MCF 10A (cell line): ENCODE results near the gene LAD1. TPM values are rescaled to one million over a fixed set of nuclear protein-coding genes. Genes with fewer than 3 reads are reported as not detected.

Source experiments
- BruUV-seq: library from RNA; stranded (reverse); fragments of 400-500 nt; replicated peaks from 2 replicates; lab custom pipeline; 2021; lab: Mats Ljungman, UMichigan
- CTCF ChIA-PET: fragments of 300-600 bp; sonication (Branson Sonifier 250); formaldehyde crosslinking; extraction: SDS; loops from one replicate; lab custom pipeline; 2021; ENCODE audit warnings: antibody characterized with exemption, inconsistent platforms; lab: Yijun Ruan, JAX
- POLR2A ChIA-PET: fragments of 300-600, 350-650 bp; sonication (Branson Sonifier 250); formaldehyde crosslinking; extraction: SDS; loops from one replicate; lab custom pipeline; 2020; ENCODE audit warnings: antibody characterized with exemption, inconsistent platforms; lab: Yijun Ruan, JAX
- DNase-seq: peaks from one replicate; pipeline ENCODE4 v3.0.0-alpha.2; 2018; ENCODE audit not compliant: unreplicated experiment
- H3K27ac Mint-ChIP-seq: one replicate; pipeline ENCODE4 v1.8.0; 2022; ENCODE audit warnings: mild to moderate bottlenecking, low read depth, mixed read lengths; ENCODE audit not compliant: unreplicated experiment
- H3K27me3 Mint-ChIP-seq: one replicate; pipeline ENCODE4 v1.8.0; 2022; ENCODE audit warnings: mixed read lengths; ENCODE audit not compliant: insufficient read depth, unreplicated experiment
- H3K36me3 Mint-ChIP-seq: one replicate; pipeline ENCODE4 v1.8.0; 2022; ENCODE audit warnings: mild to moderate bottlenecking, moderate library complexity, mixed read lengths; ENCODE audit not compliant: insufficient read depth, unreplicated experiment
- H3K4me1 Mint-ChIP-seq: one replicate; pipeline ENCODE4 v1.8.0; 2022; ENCODE audit warnings: mixed read lengths; ENCODE audit not compliant: insufficient read depth, unreplicated experiment
- H3K4me3 Mint-ChIP-seq: one replicate; pipeline ENCODE4 v1.8.0; 2022; ENCODE audit warnings: mild to moderate bottlenecking, moderate library complexity, mixed read lengths; ENCODE audit not compliant: unreplicated experiment
- H3K9me3 Mint-ChIP-seq: one replicate; pipeline ENCODE4 v1.8.0; 2022; ENCODE audit warnings: mixed read lengths; ENCODE audit not compliant: unreplicated experiment
- intact Hi-C: fragments of 100-400 bp; cut with micrococcal nuclease; formaldehyde crosslinking; loops from 2 replicates; pipeline ENCODE4 v1.14.1; 2022
- total RNA-seq: library from RNA; stranded (reverse); gene quantifications from 2 replicates; pipeline ENCODE4 v1.2.3, GENCODE V29; 2022
- TF ChIP-seq, protein P1 (sequence below): fragments of 200-600 bp; IDR thresholded peaks from one replicate; pipeline ENCODE4 v1.8.0; 2022; ENCODE audit warnings: antibody characterized with exemption, mild to moderate bottlenecking; ENCODE audit not compliant: unreplicated experiment

LAD1 gene
- total RNA-seq, 1 experiment from 2014 or later: 40.9 TPM

DNA sequence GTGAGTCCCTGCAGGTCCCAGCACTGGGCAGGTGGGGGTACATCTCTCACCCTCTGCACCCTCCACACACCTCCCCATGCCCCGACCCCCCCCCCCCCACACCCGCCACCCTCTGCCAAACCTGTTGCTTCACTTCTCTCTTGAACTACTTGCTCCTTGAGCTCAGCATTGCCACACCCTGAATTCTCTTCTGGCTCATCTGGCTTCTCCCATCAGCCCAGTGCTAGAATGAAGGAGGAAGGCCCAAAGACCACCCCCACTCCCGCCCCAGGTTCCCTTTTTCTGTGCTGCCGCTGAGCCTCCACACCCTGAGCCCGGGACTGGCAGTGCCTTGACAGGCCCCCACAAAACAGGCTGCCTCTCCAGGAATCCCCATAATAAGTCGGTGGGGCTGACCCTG, 28.8 kb upstream of the LAD1 start:
- no peaks in the 10 kb centered on the region for H3K9me3 Mint-ChIP-seq
- H3K36me3 Mint-ChIP-seq: no peaks in the 10 kb centered on the region
- ChIA-PET POLR2A (interaction anchor here (0.6 to 1.1 kb wide), 3 partner anchors 10 to 41 kb away, joined by 3 to 4 read pairs (median 3); partner anchors contain the start of gene PHLDA3), CTCF (interaction anchor here (0.6 to 3.1 kb wide), 8 partner anchors 10 to 122 kb away, joined by 3 to 11 read pairs (median 4); no protein-coding TSS in a partner anchor)
- DNase-seq: no peak
- no peaks in the 10 kb centered on the region for H3K4me1 Mint-ChIP-seq
- TF ChIP-seq, protein P1, sequence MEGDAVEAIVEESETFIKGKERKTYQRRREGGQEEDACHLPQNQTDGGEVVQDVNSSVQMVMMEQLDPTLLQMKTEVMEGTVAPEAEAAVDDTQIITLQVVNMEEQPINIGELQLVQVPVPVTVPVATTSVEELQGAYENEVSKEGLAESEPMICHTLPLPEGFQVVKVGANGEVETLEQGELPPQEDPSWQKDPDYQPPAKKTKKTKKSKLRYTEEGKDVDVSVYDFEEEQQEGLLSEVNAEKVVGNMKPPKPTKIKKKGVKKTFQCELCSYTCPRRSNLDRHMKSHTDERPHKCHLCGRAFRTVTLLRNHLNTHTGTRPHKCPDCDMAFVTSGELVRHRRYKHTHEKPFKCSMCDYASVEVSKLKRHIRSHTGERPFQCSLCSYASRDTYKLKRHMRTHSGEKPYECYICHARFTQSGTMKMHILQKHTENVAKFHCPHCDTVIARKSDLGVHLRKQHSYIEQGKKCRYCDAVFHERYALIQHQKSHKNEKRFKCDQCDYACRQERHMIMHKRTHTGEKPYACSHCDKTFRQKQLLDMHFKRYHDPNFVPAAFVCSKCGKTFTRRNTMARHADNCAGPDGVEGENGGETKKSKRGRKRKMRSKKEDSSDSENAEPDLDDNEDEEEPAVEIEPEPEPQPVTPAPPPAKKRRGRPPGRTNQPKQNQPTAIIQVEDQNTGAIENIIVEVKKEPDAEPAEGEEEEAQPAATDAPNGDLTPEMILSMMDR: no peak
- BruUV-seq: no TSS peak
- H3K27ac Mint-ChIP-seq: no peak overlapping the region
- no peaks in the 10 kb centered on the region for H3K27me3 Mint-ChIP-seq
- intact Hi-C loops: no loop called here
- no peak overlapping the region for H3K4me3 Mint-ChIP-seq

DNA sequence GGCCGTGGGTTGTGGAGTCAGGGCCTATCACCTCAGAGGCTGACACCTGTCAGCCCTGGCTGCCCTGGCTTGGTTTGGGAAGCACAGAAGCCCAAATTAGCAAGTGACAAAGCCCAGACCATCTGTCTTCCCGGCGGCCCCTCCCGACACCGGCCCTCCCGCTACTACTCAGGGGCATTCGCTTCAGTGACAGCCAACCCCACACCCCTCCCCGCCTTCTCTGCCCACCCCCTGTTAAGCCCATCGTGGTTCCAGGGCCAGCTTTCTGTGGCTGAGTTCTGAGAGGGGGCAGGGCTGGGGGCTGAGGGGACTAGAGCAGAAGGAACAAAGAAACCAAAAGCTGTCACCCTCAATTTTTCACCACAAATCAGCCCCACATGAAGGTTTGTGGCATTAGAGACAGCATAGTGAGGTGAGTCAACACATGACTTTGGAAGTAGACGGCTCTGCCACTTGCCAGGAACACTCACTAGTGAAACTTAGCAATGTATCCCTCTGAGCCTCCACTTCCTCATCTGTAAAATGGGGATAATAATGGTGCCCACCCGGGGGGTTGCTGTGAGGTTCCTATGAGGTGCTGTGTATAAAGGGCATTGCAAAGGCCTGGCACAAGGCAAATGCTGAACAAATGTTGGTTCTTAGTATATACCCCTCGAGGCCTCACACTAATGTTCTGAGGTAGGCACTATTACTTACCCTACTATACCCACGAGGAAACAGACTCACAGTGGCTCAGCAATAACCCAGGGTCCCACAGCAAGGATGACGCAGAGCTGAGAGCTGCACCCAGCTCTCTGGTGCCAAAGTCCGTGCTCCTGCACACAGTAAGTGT, 27.6 kb upstream of the LAD1 start:
- no peak for DNase-seq
- peaks cover 1% of the 10 kb centered on the region for H3K27me3 Mint-ChIP-seq
- ChIA-PET CTCF (interaction anchor here (0.6 to 3.2 kb wide), 8 partner anchors 9 to 86 kb away, joined by 3 to 24 read pairs (median 6); no protein-coding TSS in a partner anchor), POLR2A (interaction anchor here (0.6 to 1.2 kb wide), 4 partner anchors 9 to 35 kb away, joined by 3 to 4 read pairs (median 3); no protein-coding TSS in a partner anchor)
- BruUV-seq: no TSS peak
- TF ChIP-seq, protein P1: no peak
- no peaks in the 10 kb centered on the region for H3K9me3 Mint-ChIP-seq
- no peaks in the 10 kb centered on the region for H3K36me3 Mint-ChIP-seq
- H3K4me1 Mint-ChIP-seq: no peaks in the 10 kb centered on the region
- intact Hi-C loops: no loop called here
- H3K4me3 Mint-ChIP-seq: no peak overlapping the region
- H3K27ac Mint-ChIP-seq: no peak overlapping the region

DNA sequence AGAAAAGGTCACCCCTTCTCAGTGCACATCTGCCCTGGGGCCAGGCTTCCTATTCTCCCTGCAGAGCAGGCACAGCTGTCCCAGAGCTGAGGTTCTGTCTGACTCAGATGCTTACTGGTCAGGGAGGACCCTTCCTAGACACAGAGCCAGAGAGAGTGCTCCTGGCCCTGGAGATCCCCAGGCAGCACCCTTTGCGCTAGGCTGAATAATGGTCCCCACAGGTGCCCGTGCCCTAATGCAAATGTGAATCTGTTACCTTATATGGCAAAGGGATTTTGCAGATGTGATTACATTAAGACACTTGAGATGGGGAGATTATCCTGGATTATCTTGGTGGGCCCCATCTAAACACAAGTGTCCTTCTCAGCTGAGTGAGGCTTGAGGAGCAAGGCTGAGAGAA, 25.0 kb upstream of the LAD1 start:
- no peaks in the 10 kb centered on the region for H3K4me1 Mint-ChIP-seq
- peaks cover 20% of the 10 kb centered on the region for H3K27me3 Mint-ChIP-seq
- POLR2A ChIA-PET: interaction anchor here (0.5 kb wide), 1 partner anchor 477 kb away, joined by 3 read pairs; no protein-coding TSS in a partner anchor
- TF ChIP-seq, protein P1: no peak
- H3K4me3 Mint-ChIP-seq: no peak overlapping the region
- no peaks in the 10 kb centered on the region for H3K9me3 Mint-ChIP-seq
- DNase-seq: no peak
- intact Hi-C loops: no loop called here
- no TSS peak for BruUV-seq
- CTCF ChIA-PET: interaction anchor here (1.1 to 3.2 kb wide), 4 partner anchors 12 to 62 kb away, joined by 3 to 24 read pairs (median 8); no protein-coding TSS in a partner anchor
- H3K36me3 Mint-ChIP-seq: no peaks in the 10 kb centered on the region
- H3K27ac Mint-ChIP-seq: no peak overlapping the region

DNA sequence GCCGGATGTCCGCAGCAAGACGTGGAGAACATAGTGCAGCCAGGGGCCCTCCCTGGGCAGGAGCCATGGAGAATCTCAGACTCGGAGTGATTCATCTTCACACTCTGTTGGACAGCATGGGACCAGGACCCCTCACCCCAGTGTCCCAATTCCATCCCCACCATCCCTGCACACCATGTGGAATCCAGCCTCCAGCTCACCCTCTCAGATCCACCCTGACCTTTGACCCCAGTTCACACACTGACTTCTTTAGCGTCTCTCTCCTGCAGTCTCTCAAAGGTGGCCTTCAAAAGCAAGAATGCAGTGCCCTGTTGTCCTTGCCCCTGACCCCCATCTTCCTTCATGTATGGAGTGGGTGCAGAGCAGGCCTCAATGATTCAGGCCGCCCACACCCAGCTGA, 24.5 kb upstream of the LAD1 start:
- DNase-seq: no peak
- Mint-ChIP-seq H3K9me3 (no peaks in the 10 kb centered on the region), H3K36me3 (no peaks in the 10 kb centered on the region), H3K27ac (no peak overlapping the region), H3K4me3 (no peak overlapping the region), H3K4me1 (no peaks in the 10 kb centered on the region), H3K27me3 (peaks cover 20% of the 10 kb centered on the region)
- TF ChIP-seq, protein P1: no peak
- POLR2A ChIA-PET: interaction anchor here (0.5 kb wide), 1 partner anchor 476 kb away, joined by 3 read pairs; no protein-coding TSS in a partner anchor
- intact Hi-C loops: no loop called here
- CTCF ChIA-PET: interaction anchor here (0.6 to 6.6 kb wide), 6 partner anchors 12 to 222 kb away, joined by 3 to 73 read pairs (median 4); no protein-coding TSS in a partner anchor
- BruUV-seq: no TSS peak
